IMR-90 (cell line): ENCODE data around the gene NKAIN4. TPM values are rescaled to one million over a fixed set of nuclear protein-coding genes. Genes with fewer than 3 reads are reported as not detected.

ENCODE experiments used
- ATAC-seq: fragments of 200-7000 bp; cut with Tn5 transposase; 2 replicates; pipeline ENCODE4 v1.9.1; 2020; ENCODE audit warnings: low read depth, mild to moderate bottlenecking, moderate library complexity
- BruUV-seq: library from RNA; stranded (reverse); fragments of 400-500 nt; replicated peaks from 2 replicates; lab custom pipeline; 2021; lab: Mats Ljungman, UMichigan
- CTCF ChIA-PET: fragments of 300-600 bp; formaldehyde crosslinking; extraction: SDS; loops from one replicate; lab custom pipeline; 2021; ENCODE audit warnings: antibody characterized with exemption; lab: Yijun Ruan, JAX
- POLR2A ChIA-PET: fragments of 300-600 bp; sonication (Branson Sonifier 250); formaldehyde crosslinking; loops from one replicate; lab custom pipeline; 2022; ENCODE audit warnings: antibody characterized with exemption; ENCODE audit not compliant: unreplicated experiment; lab: Charles Lee
- DNase-seq: peaks from one replicate; pipeline ENCODE4 v3.0.0; 2013
- H2AFZ ChIP-seq: replicated peaks from 2 replicates; pipeline ENCODE3; 2013; ENCODE audit warnings: low read length, mild to moderate bottlenecking; ENCODE audit not compliant: poor library complexity
- H2AK5ac ChIP-seq: 2 replicates; pipeline ENCODE4 v1.6.1; 2013; ENCODE audit warnings: low read depth, low read length, inconsistent platforms
- H2AK9ac ChIP-seq: replicated peaks from 2 replicates; pipeline ENCODE3; 2013; ENCODE audit warnings: mild to moderate bottlenecking, low read depth, low read length, moderate library complexity; ENCODE audit not compliant: poor library complexity
- H2BK120ac ChIP-seq: 2 replicates; pipeline ENCODE4 v1.6.1; 2013; ENCODE audit warnings: low read depth, low read length, inconsistent platforms
- H2BK15ac ChIP-seq: 3 replicates; pipeline ENCODE4 v1.6.1; 2013; ENCODE audit warnings: low read depth, low read length, inconsistent platforms
- H2BK20ac ChIP-seq: 2 replicates; pipeline ENCODE4 v1.6.1; 2013; ENCODE audit warnings: low read depth, mild to moderate bottlenecking, inconsistent platforms, low read length, moderate library complexity
- H2BK5ac ChIP-seq: 2 replicates; pipeline ENCODE4 v1.6.1; 2013; ENCODE audit warnings: mild to moderate bottlenecking, low read depth, low read length, inconsistent platforms; ENCODE audit not compliant: poor library complexity, severe bottlenecking
- H3K14ac ChIP-seq: replicated peaks from 2 replicates; pipeline ENCODE4 v1.6.1; 2013; ENCODE audit warnings: low read depth, low read length, inconsistent platforms
- H3K18ac ChIP-seq: 2 replicates; pipeline ENCODE4 v1.6.1; 2013; ENCODE audit warnings: low read depth, low read length, control low read depth
- H3K23ac ChIP-seq: 2 replicates; pipeline ENCODE4 v1.6.1; 2013; ENCODE audit warnings: low read depth, low read length, inconsistent platforms
- H3K27ac ChIP-seq: 2 replicates; pipeline ENCODE4 v1.5.1; 2013; ENCODE audit warnings: mild to moderate bottlenecking, control low read depth, low read length; ENCODE audit not compliant: insufficient read depth
- H3K27me3 ChIP-seq: 2 replicates; pipeline ENCODE4 v1.6.1; 2013; ENCODE audit warnings: low read length; ENCODE audit not compliant: control insufficient read depth, insufficient read depth
- H3K36me3 ChIP-seq: 2 replicates; pipeline ENCODE4 v1.6.1; 2013; ENCODE audit warnings: low read length, mixed read lengths; ENCODE audit not compliant: control insufficient read depth, insufficient read depth
- H3K4ac ChIP-seq: 2 replicates; pipeline ENCODE4 v1.6.1; 2013; ENCODE audit warnings: low read depth, low read length, inconsistent platforms
- H3K4me1 ChIP-seq: 2 replicates; pipeline ENCODE4 v1.6.1; 2013; ENCODE audit warnings: low read length, mixed read lengths; ENCODE audit not compliant: control insufficient read depth, insufficient read depth
- H3K4me2 ChIP-seq: 2 replicates; pipeline ENCODE4 v1.6.1; 2013; ENCODE audit warnings: low read depth, mild to moderate bottlenecking, control low read depth, low read length, moderate library complexity
- H3K4me3 ChIP-seq: 2 replicates; pipeline ENCODE4 v1.5.1; 2013; ENCODE audit warnings: low read depth, mild to moderate bottlenecking, control low read depth, low read length, moderate library complexity; ENCODE audit not compliant: insufficient read depth
- H3K56ac ChIP-seq: 2 replicates; pipeline ENCODE4 v1.6.1; 2013; ENCODE audit warnings: low read length, inconsistent platforms; ENCODE audit not compliant: insufficient read depth; ENCODE audit errors: extremely low read depth
- H3K79me1 ChIP-seq, 2 experiments: 2 replicates each; pipeline ENCODE4 v1.6.1; 2013; ENCODE audit warnings: low read length in 2 of 2, inconsistent platforms in 1 of 2, low read depth in 1 of 2
- H3K9ac ChIP-seq: 2 replicates; pipeline ENCODE4 v1.6.1; 2013; ENCODE audit warnings: low read depth, low read length, control low read depth
- H3K9me1 ChIP-seq: 2 replicates; pipeline ENCODE4 v1.6.1; 2013; ENCODE audit warnings: low read length, inconsistent platforms; ENCODE audit not compliant: insufficient read depth
- H3K9me3 ChIP-seq: 2 replicates; pipeline ENCODE4 v1.6.1; 2013; ENCODE audit warnings: low read length; ENCODE audit not compliant: control insufficient read depth, insufficient read depth
- H4K20me1 ChIP-seq: 2 replicates; pipeline ENCODE4 v1.6.1; 2013; ENCODE audit warnings: low read length, inconsistent platforms; ENCODE audit not compliant: insufficient read depth
- H4K5ac ChIP-seq: 2 replicates; pipeline ENCODE4 v1.6.1; 2013; ENCODE audit warnings: mild to moderate bottlenecking, low read depth, low read length, control low read depth
- H4K8ac ChIP-seq, 2 experiments: 2 replicates each; pipeline ENCODE4 v1.6.1; 2013; ENCODE audit warnings: low read depth in 2 of 2, low read length in 2 of 2, control low read depth in 1 of 2, inconsistent platforms in 1 of 2
- H4K91ac ChIP-seq: 2 replicates; pipeline ENCODE4 v1.6.1; 2013; ENCODE audit warnings: low read depth, low read length, inconsistent platforms; ENCODE audit not compliant: insufficient read depth
- RAD21 ChIP-seq: IDR thresholded peaks from 2 replicates; pipeline ENCODE4 v1.6.1; 2012; ENCODE audit warnings: low read length, improper control_type of control experiment
- WGBS, 2 experiments: methylation state at CpG; one replicate each; pipeline versions ENCODE4 v1.1.5 to v1.1.7; 2013; ENCODE audit warnings: missing lambda C conversion rate in 2 of 2; ENCODE audit not compliant: insufficient read length in 1 of 2; ENCODE audit errors: extremely low coverage in 2 of 2; 5-methylcytosine and 5-hydroxymethylcytosine counted together
- dilution Hi-C: fragments of 300-500 bp; cut with HindIII; formaldehyde crosslinking; loops from one replicate; pipeline ENCODE4 v1.14.3; 2018; ENCODE audit warnings: low sequenced_read_pairs; ENCODE audit not compliant: unreplicated experiment
- in situ Hi-C: fragments of 300-500 bp; cut with MboI; formaldehyde crosslinking; loops from 3 replicates; pipeline ENCODE4 v1.14.3; 2019; ENCODE audit warnings: low sequenced_read_pairs, inconsistent platforms, mixed read lengths
- intact Hi-C: fragments of 100-400 bp; cut with micrococcal nuclease; formaldehyde crosslinking; loops from 2 replicates; pipeline ENCODE4 v1.10.0; 2022
- polyA plus RNA-seq, 3 experiments: library from polyadenylated mRNA; depleted of rRNA; stranded (reverse); fragments of >200 nt; gene quantifications; 2 replicates each; pipeline ENCODE4 v1.2.3, GENCODE V29; 2012; ENCODE audit warnings: low replicate concordance in 1 of 3
- total RNA-seq: library from RNA; depleted of rRNA; stranded (reverse); fragments of >200 nt; gene quantifications from 2 replicates; pipeline ENCODE4 v1.2.3, GENCODE V29; 2012
- TF ChIP-seq, protein P1 (sequence below): fragments of 150-350 bp; IDR thresholded peaks from 2 replicates; pipeline ENCODE4 v1.6.1; 2017; ENCODE audit warnings: mild to moderate bottlenecking, antibody characterized with exemption, low read length, low read depth

Gene NKAIN4
- total and polyA plus RNA-seq, 2 of the 4 experiments (the other 2 are of a cell fraction) = not detected

DNA sequence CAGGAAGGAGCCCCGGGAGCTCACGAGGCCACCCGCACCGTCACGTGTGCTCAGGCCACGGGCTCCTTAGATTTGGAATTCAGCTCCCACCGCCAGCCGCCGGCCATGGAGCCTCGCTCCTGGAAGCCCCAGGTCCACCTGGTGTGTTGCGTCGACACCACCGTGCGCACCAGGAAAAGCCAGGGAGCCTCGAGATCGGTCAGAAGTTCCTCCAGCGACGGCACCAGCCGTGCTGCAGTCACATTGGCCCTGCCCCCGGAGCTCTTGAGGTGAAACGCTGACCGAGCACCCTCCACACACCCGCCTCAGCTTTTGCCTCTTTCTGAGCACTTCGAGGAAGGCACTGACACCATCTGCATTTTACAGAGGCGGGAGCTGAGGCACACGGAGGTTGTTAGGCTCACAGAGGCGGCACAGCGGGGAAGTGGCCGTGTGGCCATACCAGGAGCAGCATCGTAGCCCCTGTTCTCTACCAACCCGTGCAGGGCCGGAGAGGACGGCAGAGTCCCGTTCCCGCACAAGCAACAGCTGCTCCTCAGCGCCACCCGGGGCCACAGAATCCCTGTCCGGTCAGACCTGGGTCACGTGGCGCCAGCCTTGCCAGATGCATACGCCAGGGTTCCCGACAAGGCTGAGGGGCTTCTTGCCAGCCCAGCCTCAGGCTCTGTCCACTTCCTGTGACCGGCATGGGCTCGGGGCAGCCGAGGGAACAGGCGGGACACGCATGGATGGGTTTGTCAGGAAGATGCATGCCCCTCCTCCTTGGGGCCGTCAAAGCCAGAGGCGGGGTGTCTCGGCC lies 7.6 kb downstream of the NKAIN4 start:
- no peaks in the 10 kb centered on the region for H3K36me3 ChIP-seq
- no peak overlapping the region for H2AK5ac ChIP-seq
- no peak for TF ChIP-seq RAD21
- TF ChIP-seq, protein P1, sequence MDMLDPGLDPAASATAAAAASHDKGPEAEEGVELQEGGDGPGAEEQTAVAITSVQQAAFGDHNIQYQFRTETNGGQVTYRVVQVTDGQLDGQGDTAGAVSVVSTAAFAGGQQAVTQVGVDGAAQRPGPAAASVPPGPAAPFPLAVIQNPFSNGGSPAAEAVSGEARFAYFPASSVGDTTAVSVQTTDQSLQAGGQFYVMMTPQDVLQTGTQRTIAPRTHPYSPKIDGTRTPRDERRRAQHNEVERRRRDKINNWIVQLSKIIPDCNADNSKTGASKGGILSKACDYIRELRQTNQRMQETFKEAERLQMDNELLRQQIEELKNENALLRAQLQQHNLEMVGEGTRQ = peak; percentile 54
- peaks cover 50% of the 10 kb centered on the region for H3K27me3 ChIP-seq
- no peak overlapping the region for H3K56ac ChIP-seq
- no peak overlapping the region for H3K23ac ChIP-seq
- intact Hi-C loops (no loop called here), in situ Hi-C loops (no loop called here), dilution Hi-C loops (no loop called here)
- no peak overlapping the region for H2BK15ac ChIP-seq
- no peak overlapping the region for H3K4me2 ChIP-seq
- POLR2A ChIA-PET = no interaction called here
- no peak overlapping the region for H4K8ac ChIP-seq
- no peak overlapping the region for H3K4ac ChIP-seq
- 63% methylated on average over 34 of the region's 50 CpGs; no CpG with 5 or more reads in 1 of the 2 experiments for WGBS, 2 experiments
- no peak overlapping the region for H3K27ac ChIP-seq
- H3K4me1 ChIP-seq = no peaks in the 10 kb centered on the region
- DNase-seq = no peak
- no peak overlapping the region for H2BK120ac ChIP-seq
- H3K4me3 ChIP-seq = no peak overlapping the region
- BruUV-seq = no TSS peak
- no peaks in the 10 kb centered on the region for H3K9me1 ChIP-seq
- H3K79me1 ChIP-seq = no peaks in the 10 kb centered on the region
- no peak overlapping the region for H3K18ac ChIP-seq
- H2BK20ac ChIP-seq = no peak overlapping the region
- H2BK5ac ChIP-seq = no peak overlapping the region
- H3K9ac ChIP-seq = no peak overlapping the region
- CTCF ChIA-PET = no interaction called here
- no peak overlapping the region for H4K91ac ChIP-seq
- no peak overlapping the region for H4K5ac ChIP-seq
- peak overlapping the region; percentile 12 for H2AFZ ChIP-seq
- no peak for ATAC-seq
- H3K14ac ChIP-seq = no peak overlapping the region
- no peaks in the 10 kb centered on the region for H3K9me3 ChIP-seq
- H2AK9ac ChIP-seq = no peak overlapping the region
- no peaks in the 10 kb centered on the region; the same call in 1 of the 2 replicates for H4K20me1 ChIP-seq
